Mammary epithelial cell (primary cell): ENCODE measurements around the gene SEL1L.

ENCODE experiments used
- CTCF ChIP-seq, 2 donors: IDR thresholded peaks in 1 of 2; conservative IDR thresholded peaks in 1 of 2; 2 replicates each; pipeline ENCODE4 v1.5.1; 2011 to 2012; ENCODE audit warnings: inconsistent platforms in 2 of 2, low read length in 2 of 2, mild to moderate bottlenecking in 2 of 2, control low read depth in 1 of 2, low read depth in 1 of 2; ENCODE audit not compliant: insufficient read depth in 1 of 2; ENCODE audit errors: extremely low read depth in 1 of 2
- EZH2 ChIP-seq: IDR thresholded peaks from 2 replicates; pipeline ENCODE4 v1.6.1; 2012; ENCODE audit warnings: low read length, inconsistent platforms, borderline replicate concordance

GRCh38 chr14:81562818-81563217 lies 29.2 kb upstream of the SEL1L start:
- no peak for TF ChIP-seq CTCF (conservative IDR thresholded peaks at IDR 0.05 in 1 of 2, IDR thresholded peaks at IDR 0.05 in 1 of 2; ENCODE audit: extremely low read depth in 1 of 2, insufficient read depth in 1 of 2, low read depth in 1 of 2, low read length in 2 of 2)
- TF ChIP-seq EZH2, result no peak
